Measurements from ENCODE around the gene RNF223. TPM values are rescaled to one million over a fixed set of nuclear protein-coding genes. Genes with fewer than 3 reads are reported as not detected.

Gene RNF223
- total RNA-seq, 1 donor from 2014 or later: not detected

DNA sequence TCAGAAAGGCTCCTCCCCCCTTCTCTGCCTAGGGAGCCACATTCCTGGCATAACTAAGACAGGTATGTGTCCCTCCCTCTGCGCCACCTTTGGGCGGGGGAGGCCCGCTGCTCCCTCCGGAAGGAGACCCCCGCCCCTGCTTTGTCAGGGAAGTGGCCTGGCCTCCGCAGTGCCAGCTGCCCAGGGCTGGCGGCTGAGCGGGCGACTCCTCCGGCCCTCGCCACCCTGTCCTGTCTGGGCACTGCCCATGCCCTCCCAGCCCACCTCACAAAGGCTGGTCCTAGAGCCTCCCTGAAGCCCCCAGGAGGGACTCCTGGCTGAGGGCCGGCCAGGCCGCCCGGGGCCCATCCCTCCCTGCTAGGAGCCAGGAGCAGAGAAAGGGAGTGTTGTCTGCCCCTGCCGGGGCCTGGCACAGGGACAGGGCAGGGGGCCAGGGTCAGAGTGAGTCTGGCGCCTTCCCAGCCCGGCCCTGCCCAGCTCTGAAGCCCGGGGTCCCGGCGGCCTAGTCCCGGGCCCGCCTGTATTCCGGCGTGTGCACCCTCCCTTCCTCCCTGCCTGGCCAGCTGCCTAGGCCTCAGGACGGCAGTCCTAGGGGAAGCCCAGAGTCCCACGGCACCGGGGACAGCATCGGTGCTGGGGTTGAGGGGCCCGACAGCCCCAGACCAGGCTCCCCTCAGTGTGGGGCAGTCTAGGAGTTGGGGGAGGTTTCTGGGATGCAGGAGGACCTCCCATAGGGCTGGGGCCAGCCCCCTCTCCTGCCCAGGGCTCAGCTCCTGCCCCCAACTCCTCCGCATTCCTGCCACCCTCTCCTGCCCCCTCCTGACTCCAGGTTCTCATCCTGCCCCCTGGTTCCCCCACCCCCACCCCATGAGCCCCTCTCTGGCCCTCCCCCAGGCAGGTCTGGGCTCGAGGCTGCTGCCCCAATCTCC is 49.1 kb downstream of the RNF223 start:
- DNase-seq (ENCODE audit: missing footprints) (peak; percentile 59), ATAC-seq (no peak)
- intact Hi-C loops (cut with DNase I): loop anchor here (5.0 kb wide), 2 partner anchors 37 to 87 kb away; no protein-coding TSS in a partner anchor

DNA sequence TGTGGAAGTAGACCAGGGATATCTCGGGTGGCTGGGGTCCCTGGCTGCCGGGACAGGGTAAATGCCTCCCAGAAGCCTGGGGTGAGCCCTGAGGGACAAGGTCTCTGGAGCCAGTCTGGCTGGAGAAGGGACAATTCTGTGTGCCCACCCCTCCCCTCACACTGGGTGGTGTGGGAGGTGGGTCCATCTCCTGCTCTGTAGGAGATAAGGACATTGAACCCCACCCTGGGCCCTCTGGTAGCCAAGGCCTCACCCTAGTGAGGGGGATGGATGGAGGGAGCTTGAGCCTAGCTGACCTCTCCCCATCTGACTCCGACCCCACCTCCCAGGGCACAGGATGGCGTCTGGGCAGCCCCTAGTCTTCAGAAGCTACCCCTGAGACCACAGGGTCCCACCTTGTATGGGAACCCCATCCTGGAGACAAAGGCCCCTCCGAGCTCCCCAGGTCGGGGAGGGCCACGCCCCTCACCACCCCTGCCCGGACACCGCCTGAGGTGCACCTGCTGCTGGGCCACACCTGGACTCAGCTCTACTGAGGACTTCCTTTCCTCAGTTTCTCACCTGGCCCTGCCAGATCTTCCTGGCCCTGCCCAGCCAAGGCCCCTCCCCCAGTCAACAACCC is 49.8 kb downstream of the RNF223 start:
- no peak for ATAC-seq
- intact Hi-C loops (cut with DNase I): loop anchor here (5.0 kb wide), 1 partner anchor 88 kb away; no protein-coding TSS in a partner anchor
- DNase-seq (ENCODE audit: missing footprints): no peak

DNA sequence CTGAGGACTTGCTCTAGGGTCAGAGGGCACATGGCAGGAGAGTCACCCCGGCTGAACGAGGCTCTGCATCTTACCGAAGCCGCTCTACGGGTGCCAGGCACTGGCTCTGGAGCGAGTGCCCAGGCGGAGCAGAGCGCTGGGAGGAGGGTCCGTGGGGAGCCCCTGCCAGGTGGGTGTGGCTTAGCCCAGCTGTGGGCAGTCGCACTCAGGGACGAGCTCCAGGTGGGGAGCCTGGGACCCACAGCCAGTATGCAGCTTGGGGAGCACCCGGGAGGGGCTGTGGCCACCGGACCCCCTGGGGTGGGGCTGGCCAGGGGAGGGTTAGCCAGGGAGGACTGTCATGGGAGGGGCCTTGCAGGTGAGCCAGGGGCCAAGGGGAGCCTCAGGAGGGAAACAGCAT is 50.4 kb downstream of the RNF223 start:
- intact Hi-C loops (cut with DNase I): loop anchor here (5.0 kb wide), 1 partner anchor 89 kb away; no protein-coding TSS in a partner anchor
- ATAC-seq (no peak), DNase-seq (ENCODE audit: missing footprints) (no peak)

DNA sequence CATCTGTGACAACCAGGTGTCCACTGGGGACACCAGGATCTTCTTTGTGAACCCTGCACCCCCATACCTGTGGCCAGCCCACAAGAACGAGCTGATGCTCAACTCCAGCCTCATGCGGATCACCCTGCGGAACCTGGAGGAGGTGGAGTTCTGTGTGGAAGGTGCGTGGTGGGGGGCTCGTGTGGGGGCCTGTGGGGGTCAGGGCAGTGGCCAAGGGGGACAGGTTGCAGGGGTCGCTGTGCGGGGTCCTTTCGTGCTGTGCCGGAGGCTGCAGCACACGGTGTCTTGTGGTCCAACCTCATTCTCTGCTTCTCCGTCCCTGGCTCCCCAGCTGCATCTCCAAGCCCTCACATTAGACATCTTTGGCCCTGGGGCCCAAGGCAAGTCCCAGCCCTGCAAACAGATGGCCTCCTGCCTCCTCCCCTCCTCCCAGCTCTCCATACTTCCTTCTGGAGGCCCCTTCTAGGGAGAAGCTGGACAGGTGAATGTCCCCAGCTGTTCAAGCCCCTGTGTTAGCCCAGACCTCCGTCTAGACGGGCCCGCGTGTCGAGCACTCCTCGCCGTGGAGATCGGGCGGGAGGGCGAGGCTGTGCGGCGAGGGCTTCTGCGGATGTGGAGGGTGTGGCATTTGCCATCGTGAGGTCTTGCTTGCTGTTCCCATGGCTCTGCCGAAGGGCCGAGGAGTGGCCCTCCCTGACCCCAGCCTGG is 51.6 kb downstream of the RNF223 start:
- intact Hi-C loops (cut with DNase I): loop anchor here (5.0 kb wide), 1 partner anchor 90 kb away; no protein-coding TSS in a partner anchor
- DNase-seq (ENCODE audit: missing footprints) (peak; percentile 60), ATAC-seq (no peak)

DNA sequence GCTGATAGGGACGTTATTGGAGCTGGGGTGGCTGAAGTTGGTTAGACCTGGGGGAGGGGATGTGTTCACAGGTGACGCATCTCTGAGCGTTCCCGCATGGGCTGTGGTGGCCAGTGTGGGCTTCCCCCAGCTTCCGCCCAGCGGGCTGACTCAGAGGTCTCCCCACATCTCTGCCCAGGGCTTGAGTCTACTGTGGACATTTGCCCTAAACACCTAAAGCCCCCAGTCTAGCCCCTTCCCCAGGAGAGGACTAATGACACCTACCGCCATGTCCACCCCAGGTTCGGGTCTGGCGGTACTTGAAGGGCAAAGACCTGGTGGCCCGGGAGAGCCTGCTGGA is 52.2 kb downstream of the RNF223 start:
- ATAC-seq: no peak
- intact Hi-C loops (cut with DNase I): loop anchor here (5.0 kb wide), 1 partner anchor 90 kb away; no protein-coding TSS in a partner anchor
- peak; percentile 54 for DNase-seq (ENCODE audit: missing footprints)

DNA sequence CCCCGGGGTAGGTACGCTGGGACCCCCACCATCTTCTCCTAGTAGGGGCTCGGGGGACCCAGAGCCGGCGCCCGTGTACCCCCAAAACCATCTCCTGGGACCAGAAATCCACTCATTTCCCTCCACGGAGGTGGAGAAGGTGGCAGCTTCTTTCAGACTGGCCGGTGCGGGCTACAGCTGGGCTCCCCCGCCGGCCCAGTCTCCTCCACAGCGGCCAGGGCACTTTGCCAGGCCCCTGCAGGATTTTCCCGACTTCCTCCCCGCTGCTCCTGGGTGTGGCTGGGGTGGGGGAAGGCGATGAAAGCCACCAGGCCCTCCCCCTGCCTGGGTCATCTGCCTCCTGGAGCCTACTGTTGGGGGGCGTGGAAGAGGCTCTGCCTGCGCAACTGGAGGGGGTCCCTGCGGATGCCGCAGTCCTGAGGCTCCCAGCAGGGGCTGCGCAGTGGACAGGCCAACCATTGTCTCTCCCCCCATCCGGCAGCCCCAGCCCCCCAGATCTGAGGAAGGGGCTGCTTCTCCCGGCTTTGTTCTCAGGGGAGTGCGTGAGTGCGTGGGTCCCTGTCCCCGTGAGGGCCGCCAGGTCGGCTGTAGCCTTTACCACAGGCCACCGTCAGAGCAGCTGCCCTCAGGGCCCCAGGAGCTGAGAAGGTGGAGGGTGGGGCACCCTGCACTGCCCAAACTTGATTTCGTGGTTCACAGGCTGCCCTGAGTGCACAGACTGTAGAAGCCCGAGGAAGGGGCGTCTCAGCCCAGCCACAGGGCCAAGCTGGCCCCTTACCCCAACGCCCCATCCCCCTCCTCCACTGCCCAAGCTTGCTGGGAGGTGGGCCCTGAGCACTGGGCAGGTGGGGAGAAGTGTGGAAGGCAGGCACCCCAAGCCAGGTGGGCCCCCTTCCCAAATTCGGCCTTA is 52.8 kb downstream of the RNF223 start:
- peak; percentile 75 for DNase-seq (ENCODE audit: missing footprints)
- peak; percentile 5 for ATAC-seq
- intact Hi-C loops (cut with DNase I): loop anchor here (5.0 kb wide), 1 partner anchor 91 kb away; no protein-coding TSS in a partner anchor

Other genes with a start within 250 kb of the RNF223 start
- gene SAMD11, start 150.4 kb downstream of the RNF223 start, total RNA-seq: 1.7 TPM
- gene NOC2L, start 115.0 kb downstream of the RNF223 start, total RNA-seq: 41.7 TPM
- gene KLHL17, start 113.7 kb downstream of the RNF223 start, total RNA-seq: 7.0 TPM
- not detected for gene PLEKHN1, start 107.8 kb downstream of the RNF223 start, total RNA-seq
- 174 TPM for gene PERM1, start 92.2 kb downstream of the RNF223 start, total RNA-seq
- gene HES4, start 74.2 kb downstream of the RNF223 start, total RNA-seq: 36.7 TPM
- 19.2 TPM for gene ISG15, start 60.8 kb downstream of the RNF223 start, total RNA-seq
- gene AGRN, start 54.2 kb downstream of the RNF223 start, total RNA-seq: 14.1 TPM
- 2.9 TPM for gene C1orf159, start 41.8 kb upstream of the RNF223 start, total RNA-seq
- 0.24 TPM for gene TTLL10, start 99.6 kb upstream of the RNF223 start, total RNA-seq
- gene TNFRSF18, start 132.3 kb upstream of the RNF223 start, total RNA-seq: not detected
- 1.4 TPM for gene TNFRSF4, start 139.8 kb upstream of the RNF223 start, total RNA-seq
- 125 TPM for gene SDF4, start 157.7 kb upstream of the RNF223 start, total RNA-seq
- gene B3GALT6, start 157.9 kb upstream of the RNF223 start, total RNA-seq: 8.3 TPM
- 0.57 TPM for gene C1QTNF12, start 172.4 kb upstream of the RNF223 start, total RNA-seq
- 40.0 TPM for gene UBE2J2, start 199.5 kb upstream of the RNF223 start, total RNA-seq
- gene SCNN1D, start 206.1 kb upstream of the RNF223 start, total RNA-seq: 3.0 TPM
- 57.3 TPM for gene ACAP3, start 233.6 kb upstream of the RNF223 start, total RNA-seq
- 10.3 TPM for gene PUSL1, start 234.3 kb upstream of the RNF223 start, total RNA-seq